Right lobe of liver (tissue), 4 donors: ENCODE results near the gene IGSF9B.

Experiments
- POLR2A ChIP-seq: fragments of 450-650 bp; IDR thresholded peaks from one replicate; pipeline ENCODE4 v1.6.1; 2017; ENCODE audit warnings: antibody characterized with exemption, mild to moderate bottlenecking
- TF ChIP-seq, protein P1 (sequence below), 4 donors: fragments of 200-600 bp in 3 of 4; fragments of 450-650 bp in 1 of 4; IDR thresholded peaks; one replicate each; pipeline versions ENCODE4 v1.5.1 to v1.8.0; 2016 to 2022; ENCODE audit warnings: antibody characterized with exemption in 4 of 4, mild to moderate bottlenecking in 2 of 4
- donor health status: DM: no; HTN: no; CAD: no.
- donor health status: DM: no; HTN: no; CAD: no.
- donor health status: DM: no; HTN: yes; CAD: no.

DNA sequence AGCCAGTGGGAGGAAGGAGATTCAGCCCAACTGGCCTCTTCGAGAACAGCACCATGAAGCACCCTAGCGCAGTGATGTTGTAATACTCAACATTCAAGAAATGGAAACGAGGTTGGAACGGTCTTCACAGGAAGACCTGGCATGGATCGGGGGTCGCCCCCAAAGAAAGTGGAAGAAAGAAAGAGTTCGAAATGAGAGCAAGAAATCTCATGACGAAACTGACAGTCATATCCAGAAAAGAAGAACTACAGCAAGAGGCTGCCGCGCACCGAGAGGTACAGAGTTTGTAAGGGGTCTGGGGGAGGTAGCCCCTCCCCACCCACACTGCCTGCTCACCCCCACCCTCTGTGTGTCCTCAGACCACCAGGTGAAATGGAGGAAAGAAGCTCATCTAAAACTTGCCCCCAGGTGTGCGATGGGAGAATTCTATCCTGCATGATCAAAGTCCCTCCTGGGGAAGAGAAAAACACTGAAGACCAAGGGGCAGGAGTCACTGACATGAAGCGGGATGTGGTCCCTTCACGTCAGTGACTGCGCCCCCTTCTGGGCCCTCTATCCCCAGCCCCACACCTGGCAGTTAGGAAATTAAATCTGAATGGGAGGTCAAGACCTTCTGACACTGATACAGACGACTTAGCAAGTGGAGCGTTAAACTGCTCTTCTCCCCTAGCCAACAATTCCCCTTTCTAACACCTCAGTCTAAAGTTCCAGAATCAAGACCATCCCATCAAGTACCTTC is 58.6 kb downstream of the IGSF9B start:
- TF ChIP-seq, protein P1, sequence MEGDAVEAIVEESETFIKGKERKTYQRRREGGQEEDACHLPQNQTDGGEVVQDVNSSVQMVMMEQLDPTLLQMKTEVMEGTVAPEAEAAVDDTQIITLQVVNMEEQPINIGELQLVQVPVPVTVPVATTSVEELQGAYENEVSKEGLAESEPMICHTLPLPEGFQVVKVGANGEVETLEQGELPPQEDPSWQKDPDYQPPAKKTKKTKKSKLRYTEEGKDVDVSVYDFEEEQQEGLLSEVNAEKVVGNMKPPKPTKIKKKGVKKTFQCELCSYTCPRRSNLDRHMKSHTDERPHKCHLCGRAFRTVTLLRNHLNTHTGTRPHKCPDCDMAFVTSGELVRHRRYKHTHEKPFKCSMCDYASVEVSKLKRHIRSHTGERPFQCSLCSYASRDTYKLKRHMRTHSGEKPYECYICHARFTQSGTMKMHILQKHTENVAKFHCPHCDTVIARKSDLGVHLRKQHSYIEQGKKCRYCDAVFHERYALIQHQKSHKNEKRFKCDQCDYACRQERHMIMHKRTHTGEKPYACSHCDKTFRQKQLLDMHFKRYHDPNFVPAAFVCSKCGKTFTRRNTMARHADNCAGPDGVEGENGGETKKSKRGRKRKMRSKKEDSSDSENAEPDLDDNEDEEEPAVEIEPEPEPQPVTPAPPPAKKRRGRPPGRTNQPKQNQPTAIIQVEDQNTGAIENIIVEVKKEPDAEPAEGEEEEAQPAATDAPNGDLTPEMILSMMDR (IDR thresholded peaks at IDR 0.05), result no peak
- TF ChIP-seq POLR2A, result no peak
